ENCODE measurements around the gene CEMIP.

Gene CEMIP

GRCh38 chr15:80902298-80902801 is 123.2 kb downstream of the CEMIP start:
- TF ChIP-seq CTCF (IDR thresholded peaks at IDR 0.05) (no peak), ZFX (IDR thresholded peaks at IDR 0.05; ENCODE audit: borderline replicate concordance) (no peak)

GRCh38 chr15:80904998-80905397 is 125.8 kb downstream of the CEMIP start:
- peak overlapping the region; percentile 81 for H3K27ac ChIP-seq
- TF ChIP-seq ZFX (IDR thresholded peaks at IDR 0.05; ENCODE audit: borderline replicate concordance) (no peak), CTCF (IDR thresholded peaks at IDR 0.05) (no peak)

More at GRCh38 chr15:80902298-80902801, 123.2 kb downstream of the CEMIP start:
- H3K27ac ChIP-seq, result no peak overlapping the region

- H3K27ac ChIP-seq, result peak overlapping the region; percentile 81
- no peak for TF ChIP-seq ZFX (IDR thresholded peaks at IDR 0.05; ENCODE audit: borderline replicate concordance)
- no peak for TF ChIP-seq CTCF (IDR thresholded peaks at IDR 0.05)
Measured at GRCh38 chr15:80906159-80906766, 127.1 kb downstream of the CEMIP start.

GRCh38 chr15:80911821-80912220 is 132.7 kb downstream of the CEMIP start:
- no peak overlapping the region for H3K27ac ChIP-seq
- TF ChIP-seq CTCF (IDR thresholded peaks at IDR 0.05) (no peak), ZFX (IDR thresholded peaks at IDR 0.05; ENCODE audit: borderline replicate concordance) (no peak)

- no peak overlapping the region; the same call in 1 of the 2 replicates for H3K27ac ChIP-seq
- TF ChIP-seq ZFX (IDR thresholded peaks at IDR 0.05; ENCODE audit: borderline replicate concordance) (no peak), CTCF (IDR thresholded peaks at IDR 0.05) (no peak)
Measured at GRCh38 chr15:80912673-80913072, 133.5 kb downstream of the CEMIP start.

GRCh38 chr15:80913541-80913940 is 134.4 kb downstream of the CEMIP start:
- TF ChIP-seq ZFX (IDR thresholded peaks at IDR 0.05; ENCODE audit: borderline replicate concordance), result no peak
- no peak for TF ChIP-seq CTCF (IDR thresholded peaks at IDR 0.05)
- peak overlapping the region; percentile 17 for H3K27ac ChIP-seq

- H3K27ac ChIP-seq, result no peak overlapping the region
- TF ChIP-seq CTCF (IDR thresholded peaks at IDR 0.05) (no peak), ZFX (IDR thresholded peaks at IDR 0.05; ENCODE audit: borderline replicate concordance) (no peak)
Measured at GRCh38 chr15:80915472-80915871, 136.3 kb downstream of the CEMIP start.
